Vagina (tissue), 2 donors: Measurements from ENCODE around the gene USP32. TPM values are rescaled to one million over a fixed set of nuclear protein-coding genes. Genes with fewer than 3 reads are reported as not detected.
"Not testable (repeated sequence)": the region's sequence is repeated elsewhere in the genome, so short reads cannot be mapped to it uniquely, and the experiment has no call there.

ENCODE experiments used
- DNase-seq, 2 donors: peaks; one replicate each; pipeline ENCODE4 v3.0.0-alpha.2; 2017; ENCODE audit errors: extremely low spot score in 2 of 2
- H3K27ac ChIP-seq: fragments of 200-600 bp; sonication (generic); one replicate; pipeline ENCODE4 v1.5.1; 2019
- H3K27me3 ChIP-seq: fragments of 200-600 bp; sonication (generic); one replicate; pipeline ENCODE4 v1.5.1; 2019
- H3K36me3 ChIP-seq, 2 donors: fragments of 200-600 bp; sonication (generic); one replicate each; pipeline ENCODE4 v1.5.1; 2017 to 2019
- H3K4me1 ChIP-seq: fragments of 200-600 bp; sonication (generic); one replicate; pipeline ENCODE4 v1.5.1; 2019
- H3K4me3 ChIP-seq, 2 donors: fragments of 200-600 bp; sonication (generic); 1 replicate in 1 of 2; 2 replicates in 1 of 2; pipeline ENCODE4 v1.5.1; 2016 to 2019
- H3K9me3 ChIP-seq: fragments of 200-600 bp; sonication (generic); one replicate; pipeline ENCODE4 v1.5.1; 2019
- CTCF ChIP-seq, 3 experiments: fragments of 450-650 bp in 2 of 3; fragments of 200-600 bp in 1 of 3; sonication (generic) in 1 of 3; IDR thresholded peaks; one replicate each; pipeline ENCODE4 v1.5.1; 2017 to 2019; ENCODE audit warnings: antibody characterized with exemption in 3 of 3, mild to moderate bottlenecking in 2 of 3, moderate library complexity in 2 of 3
- POLR2A ChIP-seq, 2 donors: fragments of 450-650 bp; IDR thresholded peaks; one replicate each; pipeline ENCODE4 v1.6.1; 2017; ENCODE audit warnings: antibody characterized with exemption in 2 of 2, mild to moderate bottlenecking in 2 of 2, moderate library complexity in 2 of 2
- POLR2AphosphoS5 ChIP-seq, 2 donors: sonication (generic); formaldehyde crosslinking; IDR thresholded peaks; one replicate each; pipeline ENCODE4 v1.9.0; 2017; ENCODE audit warnings: antibody characterized with exemption in 2 of 2, mild to moderate bottlenecking in 2 of 2, low read depth in 1 of 2; ENCODE audit not compliant: insufficient read depth in 1 of 2
- intact Hi-C: fragments of 100-400 bp; cut with DNase I; formaldehyde crosslinking; loops from one replicate; pipeline ENCODE4 v1.15.1; 2023
- total RNA-seq: library from RNA; depleted of rRNA; stranded (reverse); fragments of >200 nt; gene quantifications from one replicate; pipeline ENCODE4 v1.2.3, GENCODE V29; 2016

USP32 gene
- total RNA-seq, 1 donor from 2014 or later: 63.6 TPM

- DNase-seq: no peak
- intact Hi-C loops: no loop called here
- H3K9me3 ChIP-seq: no peaks in the 10 kb centered on the region
- no peaks in the 10 kb centered on the region for H3K27me3 ChIP-seq
- H3K36me3 ChIP-seq: peaks cover 0 to 18% of the 10 kb centered on the region in 2 donors
- TF ChIP-seq POLR2AphosphoS5 (IDR thresholded peaks at IDR 0.05; ENCODE audit: insufficient read depth in 1 of 2, low read depth in 1 of 2) (no peak), CTCF (IDR thresholded peaks at IDR 0.05) (no peak), POLR2A (IDR thresholded peaks at IDR 0.05) (no peak)
- no peaks in the 10 kb centered on the region for H3K4me1 ChIP-seq
- no peak overlapping the region for H3K4me3 ChIP-seq
- H3K27ac ChIP-seq: no peak overlapping the region
These were observed 162.6 kb downstream of the USP32 start for GRCh38 chr17:60229188-60229802.

GRCh38 chr17:60227276-60227675, 164.7 kb downstream of the USP32 start:
- H3K9me3 ChIP-seq, H3K4me1 ChIP-seq, H3K4me3 ChIP-seq, H3K27ac ChIP-seq, intact Hi-C loops, DNase-seq, H3K27me3 ChIP-seq: not testable (repeated sequence)
- H3K36me3 ChIP-seq: peaks cover 0 to 30% of the 10 kb centered on the region in 2 donors

- H3K4me1 ChIP-seq: no peaks in the 10 kb centered on the region
- no peaks in the 10 kb centered on the region for H3K27me3 ChIP-seq
- H3K36me3 ChIP-seq: peaks cover 0 to 37% of the 10 kb centered on the region in 2 donors
- DNase-seq: no peak
- no peak overlapping the region for H3K4me3 ChIP-seq
- peak in 1 of 2 donors; percentile 20 for TF ChIP-seq POLR2AphosphoS5 (IDR thresholded peaks at IDR 0.05; ENCODE audit: insufficient read depth in 1 of 2, low read depth in 1 of 2)
- TF ChIP-seq CTCF (IDR thresholded peaks at IDR 0.05): no peak
- H3K27ac ChIP-seq: no peak overlapping the region
- intact Hi-C loops: no loop called here
- H3K9me3 ChIP-seq: no peaks in the 10 kb centered on the region
These were observed 167.9 kb downstream of the USP32 start for GRCh38 chr17:60224064-60224463.

- intact Hi-C loops: no loop called here
- Histone ChIP-seq H3K36me3 (peaks cover 0 to 37% of the 10 kb centered on the region in 2 donors), H3K27me3 (no peaks in the 10 kb centered on the region)
These were observed 168.5 kb downstream of the USP32 start for GRCh38 chr17:60223456-60223855.

GRCh38 chr17:60218774-60219173, 173.2 kb downstream of the USP32 start:
- DNase-seq, H3K4me3 ChIP-seq, H3K27me3 ChIP-seq, H3K27ac ChIP-seq, intact Hi-C loops, H3K9me3 ChIP-seq, H3K4me1 ChIP-seq: not testable (repeated sequence)
- peaks cover 0 to 14% of the 10 kb centered on the region in 2 donors for H3K36me3 ChIP-seq

More at GRCh38 chr17:60223456-60223855, 168.5 kb downstream of the USP32 start:
- Histone ChIP-seq H3K9me3 (no peaks in the 10 kb centered on the region), H3K4me3 (no peak overlapping the region), H3K27ac (no peak overlapping the region), H3K4me1 (no peaks in the 10 kb centered on the region)
- TF ChIP-seq POLR2AphosphoS5 (IDR thresholded peaks at IDR 0.05; ENCODE audit: insufficient read depth in 1 of 2, low read depth in 1 of 2) (no peak), POLR2A (IDR thresholded peaks at IDR 0.05) (no peak), CTCF (IDR thresholded peaks at IDR 0.05) (no peak)
- no peak for DNase-seq

GRCh38 chr17:60215895-60216294, 176.0 kb downstream of the USP32 start:
- DNase-seq, H3K4me1 ChIP-seq, intact Hi-C loops, H3K36me3 ChIP-seq, H3K27me3 ChIP-seq, H3K9me3 ChIP-seq, H3K27ac ChIP-seq, H3K4me3 ChIP-seq: not testable (repeated sequence)

- intact Hi-C loops, H3K9me3 ChIP-seq, DNase-seq, H3K27ac ChIP-seq, H3K4me3 ChIP-seq, H3K4me1 ChIP-seq, H3K36me3 ChIP-seq, H3K27me3 ChIP-seq: not testable (repeated sequence)
These were observed 180.7 kb downstream of the USP32 start for GRCh38 chr17:60211282-60211681.

- H3K4me1 ChIP-seq, H3K9me3 ChIP-seq, intact Hi-C loops, H3K4me3 ChIP-seq, DNase-seq, H3K36me3 ChIP-seq, H3K27ac ChIP-seq, H3K27me3 ChIP-seq: not testable (repeated sequence)
These were observed 183.6 kb downstream of the USP32 start for GRCh38 chr17:60208302-60208701.

GRCh38 chr17:60205782-60206181, 186.2 kb downstream of the USP32 start:
- intact Hi-C loops, H3K4me3 ChIP-seq, H3K27ac ChIP-seq, H3K9me3 ChIP-seq, DNase-seq, H3K36me3 ChIP-seq, H3K27me3 ChIP-seq, H3K4me1 ChIP-seq: not testable (repeated sequence)

- H3K9me3 ChIP-seq, H3K4me3 ChIP-seq, H3K27me3 ChIP-seq, DNase-seq, intact Hi-C loops, H3K27ac ChIP-seq, H3K4me1 ChIP-seq: not testable (repeated sequence)
- H3K36me3 ChIP-seq: peaks cover 3 to 42% of the 10 kb centered on the region in 2 donors
These were observed 193.3 kb downstream of the USP32 start for GRCh38 chr17:60198630-60199029.
